OCI-M1 (cell line): ENCODE results near the gene MYO1H.
"Not testable (repeated sequence)": the region's sequence is repeated elsewhere in the genome, so short reads cannot be mapped to it uniquely, and the experiment has no call there.

ENCODE experiments used
- DNase-seq: peaks from one replicate; lab custom pipeline; 2025; lab: John Stamatoyannopoulos, UW

MYO1H gene

GRCh38 chr12:109473526-109474270 lies 126.0 kb downstream of the MYO1H start:
- not testable (repeated sequence) for DNase-seq

- no peak for DNase-seq
These were observed 127.4 kb downstream of the MYO1H start for GRCh38 chr12:109475121-109475520.

GRCh38 chr12:109475993-109476806 lies 128.5 kb downstream of the MYO1H start:
- DNase-seq = no peak

GRCh38 chr12:109476807-109477184 lies 129.1 kb downstream of the MYO1H start:
- DNase-seq = no peak

- peak; percentile 91 for DNase-seq
These were observed 129.7 kb downstream of the MYO1H start, which contains the start of the genes KCTD10 and UBE3B for GRCh38 chr12:109477185-109477962. Gene KCTD10, minus strand, starts transcription at chr12:109477300. Its CDS starts 38 bp downstream, at chr12:109477262. Gene UBE3B, plus strand, starts transcription at chr12:109477634. Its CDS starts 5,918 bp downstream, at chr12:109483552.

- no peak for DNase-seq
These were observed 130.2 kb downstream of the MYO1H start for GRCh38 chr12:109477963-109478315.

- DNase-seq = no peak
These were observed 132.1 kb downstream of the MYO1H start for GRCh38 chr12:109479761-109480160.

GRCh38 chr12:109480356-109480755 lies 132.7 kb downstream of the MYO1H start:
- DNase-seq = no peak

- DNase-seq = no peak
These were observed 134.2 kb downstream of the MYO1H start for GRCh38 chr12:109481863-109482262.

- no peak for DNase-seq
These were observed 134.8 kb downstream of the MYO1H start for GRCh38 chr12:109482491-109482890.

- DNase-seq = no peak
These were observed 135.2 kb downstream of the MYO1H start for GRCh38 chr12:109482894-109483293.

GRCh38 chr12:109483346-109483745 lies 135.6 kb downstream of the MYO1H start:
- no peak for DNase-seq

GRCh38 chr12:109485201-109485600 lies 137.5 kb downstream of the MYO1H start:
- DNase-seq = no peak

- no peak for DNase-seq
These were observed 139.7 kb downstream of the MYO1H start for GRCh38 chr12:109487181-109488050.

- DNase-seq = no peak
These were observed 140.5 kb downstream of the MYO1H start for GRCh38 chr12:109488051-109488665.

- no peak for DNase-seq
These were observed 141.6 kb downstream of the MYO1H start for GRCh38 chr12:109489016-109489954.

GRCh38 chr12:109489955-109490565 lies 142.4 kb downstream of the MYO1H start:
- no peak for DNase-seq

GRCh38 chr12:109491671-109492070 lies 144.0 kb downstream of the MYO1H start:
- no peak for DNase-seq

GRCh38 chr12:109492371-109492770 lies 144.7 kb downstream of the MYO1H start:
- DNase-seq = no peak
